T-helper 1 cell treated with Interleukin-12 subunit alpha and Interleukin-12 subunit beta and Interleukin-4 antibody, amounts not matched to agents 30 ng/mL and 1 ng/mL, for 36 hours (primary cell): Measurements from ENCODE around the gene PXT1. TPM values are rescaled to one million over a fixed set of nuclear protein-coding genes. Genes with fewer than 3 reads are reported as not detected.
"Not testable (repeated sequence)": the region's sequence is repeated elsewhere in the genome, so short reads cannot be mapped to it uniquely, and the experiment has no call there.

Experiments
- intact Hi-C: fragments of 100-400 bp; cut with micrococcal nuclease; formaldehyde crosslinking; loops from one replicate; pipeline ENCODE4 v1.15.1; 2024
- total RNA-seq: library from RNA; stranded (reverse); gene quantifications from 2 replicates; pipeline ENCODE4 v1.2.3, GENCODE V29; 2022

Gene PXT1
- total RNA-seq, 1 donor from 2014 or later: 0.25 TPM

DNA sequence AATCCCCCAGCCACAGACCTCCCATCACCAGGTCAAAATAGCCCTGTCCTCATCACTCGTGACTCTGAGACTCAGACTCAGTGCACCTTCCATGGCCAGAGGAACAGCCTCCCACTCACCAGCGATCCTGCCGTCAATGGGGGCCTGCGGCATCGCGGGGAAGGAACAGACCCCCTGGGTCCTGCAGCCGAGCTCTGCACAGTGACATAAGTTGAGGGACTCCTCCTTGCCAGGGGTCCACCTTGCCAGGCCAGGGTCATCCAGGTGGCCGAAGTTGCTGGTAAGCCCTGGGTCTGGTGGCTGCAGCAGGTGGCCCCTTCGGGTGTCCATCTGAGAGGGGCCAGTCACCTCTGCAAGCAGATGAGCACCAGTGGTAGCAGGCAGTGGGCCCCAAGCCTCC is 71.4 kb downstream of the PXT1 start:
- intact Hi-C loops: no loop called here

- intact Hi-C loops: no loop called here
These were observed 72.0 kb downstream of the PXT1 start for GRCh38 chr6:36370638-36371037.

DNA sequence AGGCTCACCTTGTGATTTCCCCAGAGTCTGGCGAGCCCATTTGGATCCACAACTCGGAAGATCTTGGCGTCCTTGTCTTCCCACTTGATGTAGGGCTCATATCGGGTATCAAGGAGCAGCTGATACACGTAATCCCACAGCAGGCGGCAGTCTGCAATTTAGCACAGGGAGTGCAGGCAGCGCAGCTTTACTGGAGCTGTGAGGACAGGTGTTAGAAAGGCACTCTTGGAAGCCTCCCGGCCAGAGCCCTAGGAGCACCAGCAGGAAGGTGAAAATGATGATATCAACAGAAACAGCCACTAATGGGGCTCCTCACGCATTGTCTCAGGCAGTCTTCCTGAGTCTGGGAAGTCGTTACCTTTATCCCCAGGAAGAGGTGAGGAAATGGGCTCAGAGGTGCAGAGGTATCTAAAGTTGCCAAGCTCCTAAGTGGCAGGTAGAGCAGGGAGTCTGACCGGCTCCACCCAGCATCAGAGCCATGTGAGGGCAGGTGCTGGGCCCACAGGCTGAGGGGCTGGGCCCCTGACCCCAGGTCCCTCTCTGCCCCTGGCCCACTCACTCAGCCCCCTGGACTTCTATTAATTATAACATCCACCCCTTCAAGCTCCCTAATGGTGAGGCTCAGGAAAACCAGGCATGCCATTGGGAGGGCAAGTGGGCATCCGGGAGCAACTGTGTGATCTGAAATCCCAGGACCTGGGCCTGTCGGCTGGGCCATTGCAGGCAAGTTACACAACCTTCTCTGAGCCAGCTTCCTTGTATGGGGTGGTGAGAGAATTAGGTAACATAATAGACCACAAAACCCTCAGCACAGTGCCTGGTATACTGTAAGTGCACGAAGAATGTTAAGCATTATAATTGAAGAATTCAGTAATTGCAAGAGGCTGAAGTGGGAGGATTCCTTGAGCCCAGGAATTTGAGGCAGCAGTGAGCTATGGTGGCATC is 73.5 kb downstream of the PXT1 start:
- intact Hi-C loops: no loop called here

DNA sequence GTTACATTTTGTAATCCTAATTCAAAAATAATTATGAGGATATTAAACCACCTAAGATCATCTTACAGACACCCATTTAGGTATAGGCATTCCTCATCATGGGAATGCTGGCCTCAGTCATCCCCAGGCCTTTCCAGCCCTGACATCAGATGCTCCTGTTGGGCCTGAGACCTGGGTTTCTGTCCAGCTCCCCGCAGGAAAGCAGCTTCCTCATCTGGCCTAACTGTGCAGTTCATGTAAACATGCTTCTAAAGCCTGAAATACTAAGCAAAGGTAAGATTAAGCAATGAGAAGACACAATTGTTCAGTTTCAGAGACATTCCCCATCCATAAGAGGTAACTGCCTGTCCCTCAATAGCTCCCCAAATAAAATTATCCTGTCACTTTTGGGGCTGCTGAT is 74.2 kb downstream of the PXT1 start:
- intact Hi-C loops: no loop called here

DNA sequence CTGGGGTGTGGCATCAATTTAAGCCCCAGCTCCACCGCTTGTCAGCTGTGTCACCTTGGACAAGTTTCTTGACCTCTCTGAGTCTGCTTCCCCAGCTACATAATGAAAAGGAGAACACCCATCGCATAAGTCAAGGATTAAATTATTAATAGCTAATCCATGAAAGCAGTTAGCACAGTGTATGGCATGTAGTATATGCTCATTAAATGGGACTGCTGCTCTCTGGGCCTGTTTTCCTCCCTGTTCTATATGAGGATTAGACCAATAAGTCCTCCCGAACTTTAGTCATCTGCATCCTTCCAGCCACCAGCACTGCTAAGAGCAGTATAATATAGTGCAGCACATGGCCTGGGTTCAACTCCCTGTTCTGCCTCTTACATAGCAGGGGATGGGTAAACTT is 74.9 kb downstream of the PXT1 start:
- intact Hi-C loops: no loop called here

DNA sequence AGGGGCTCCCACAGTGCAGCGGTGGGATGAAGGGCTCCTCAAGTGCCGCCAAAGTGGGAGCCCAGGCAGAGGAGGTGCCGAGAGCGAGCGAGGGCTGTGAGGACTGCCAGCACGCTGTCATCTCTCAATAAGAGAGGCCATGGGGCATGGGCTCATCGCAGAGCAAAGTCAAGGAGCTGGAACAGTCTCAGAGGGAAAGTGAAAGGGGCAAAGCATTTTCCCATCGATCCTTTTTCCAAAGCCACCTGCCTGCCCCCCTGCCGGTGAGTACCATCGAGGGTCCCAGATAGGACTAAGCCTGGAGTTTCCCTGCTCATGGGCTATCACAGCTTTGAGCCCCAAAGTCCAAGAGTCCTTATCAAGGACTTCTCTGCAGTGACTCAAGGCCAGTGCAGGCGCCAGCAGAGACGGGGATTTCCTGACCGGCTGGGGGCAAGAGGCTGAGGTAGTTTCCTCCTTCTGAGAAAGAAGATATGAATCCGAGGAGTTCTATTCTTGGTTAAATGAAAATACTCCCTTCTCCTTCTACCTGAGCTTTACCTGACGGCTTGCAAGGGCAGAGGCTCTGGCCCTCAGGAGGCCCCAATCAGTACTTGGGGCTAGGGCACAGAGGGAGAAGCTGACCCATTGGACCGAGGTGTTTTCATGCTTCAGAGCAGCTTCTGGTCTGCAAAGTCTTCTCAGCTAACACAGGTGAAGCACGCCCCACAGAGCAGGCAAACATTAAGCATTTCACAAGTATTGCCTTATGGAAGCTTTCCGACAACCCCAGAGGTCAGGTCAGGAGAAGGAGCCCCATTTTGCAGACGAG is 77.8 kb downstream of the PXT1 start:
- intact Hi-C loops: no loop called here

DNA sequence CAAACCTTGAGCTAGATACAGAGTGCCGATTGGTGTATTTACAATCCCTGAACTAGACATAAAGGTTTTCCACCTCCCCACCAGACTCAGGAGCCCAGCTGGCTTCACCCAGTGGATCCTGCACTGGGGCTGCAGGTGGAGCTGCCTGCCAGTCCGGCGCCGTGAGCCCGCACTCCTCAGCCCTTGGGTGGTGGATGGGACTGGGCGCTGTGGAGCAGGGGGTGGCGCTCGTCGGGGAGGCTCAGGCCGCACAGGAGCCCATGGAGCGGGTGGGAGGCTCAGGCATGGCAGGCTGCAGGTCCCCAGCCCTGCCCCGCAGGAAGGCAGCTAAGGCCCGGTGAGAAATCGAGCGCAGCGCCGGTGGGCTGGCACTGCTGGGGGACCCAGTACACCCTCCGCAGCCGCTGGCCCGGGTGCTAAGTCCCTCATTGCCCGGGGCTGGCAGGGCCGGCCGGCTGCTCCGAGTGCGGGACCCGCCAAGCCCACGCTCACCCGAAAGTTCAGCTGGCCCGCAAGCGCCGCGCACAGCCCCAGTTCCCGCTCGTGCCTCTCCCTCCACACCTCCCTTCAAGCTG is 78.5 kb downstream of the PXT1 start:
- intact Hi-C loops: not testable (repeated sequence)

DNA sequence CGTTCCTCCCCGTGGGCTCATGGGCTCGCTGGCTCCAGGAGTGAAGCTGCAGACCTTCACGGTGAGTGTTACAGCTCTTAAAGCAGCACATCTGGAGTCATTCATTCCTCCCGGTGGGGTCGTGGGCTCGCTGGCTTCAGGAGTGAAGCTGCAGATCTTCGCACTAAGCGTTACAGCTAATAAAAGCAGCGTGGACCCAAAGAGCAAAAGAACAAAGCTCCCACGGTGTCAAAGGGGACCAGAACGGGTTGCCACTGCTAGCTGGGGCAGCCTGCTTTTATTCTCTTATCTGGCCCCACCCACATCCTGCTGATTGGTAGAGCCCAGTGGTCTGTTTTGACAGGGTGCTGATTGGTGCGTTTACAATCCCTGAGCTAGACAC is 79.3 kb downstream of the PXT1 start:
- intact Hi-C loops: not testable (repeated sequence)

DNA sequence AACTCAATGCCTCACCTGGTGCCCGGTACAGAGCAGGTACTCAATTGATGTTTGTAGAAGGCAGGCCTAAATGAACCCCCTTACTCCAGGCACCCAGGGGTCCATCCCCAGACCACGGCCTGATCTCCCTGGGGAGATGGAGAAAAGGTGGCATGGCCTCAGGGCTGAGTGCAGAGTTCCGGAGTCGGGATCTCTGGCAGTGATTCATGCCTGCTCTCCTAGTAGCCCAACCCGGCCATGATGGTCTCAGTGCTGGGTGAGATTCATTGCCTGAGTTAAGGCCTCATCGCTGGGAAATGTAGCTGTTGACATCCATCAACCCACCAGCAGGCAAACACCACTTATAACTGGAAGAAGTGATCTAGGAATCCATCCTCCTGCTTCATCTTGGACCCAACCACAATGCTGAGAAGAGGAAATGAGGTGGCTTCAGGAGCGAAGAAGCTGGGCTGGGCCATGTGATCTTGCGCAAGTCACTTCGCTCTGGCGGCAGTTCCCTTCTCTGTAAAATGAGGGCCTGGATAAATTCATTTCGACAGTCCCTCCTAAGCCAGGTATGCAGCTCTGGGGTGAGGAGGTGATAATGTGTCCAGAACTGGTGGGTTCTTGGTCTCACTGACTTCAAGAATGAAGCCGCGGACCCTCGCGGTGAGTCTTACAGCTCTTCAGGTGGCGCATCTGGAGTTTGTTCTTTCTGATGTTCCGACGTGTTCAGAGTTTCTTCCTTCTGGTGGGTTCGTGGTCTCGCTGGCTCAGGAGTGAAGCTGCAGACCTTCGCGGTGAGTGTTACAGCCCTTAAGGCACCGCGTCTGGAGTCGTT is 79.9 kb downstream of the PXT1 start:
- intact Hi-C loops: no loop called here

DNA sequence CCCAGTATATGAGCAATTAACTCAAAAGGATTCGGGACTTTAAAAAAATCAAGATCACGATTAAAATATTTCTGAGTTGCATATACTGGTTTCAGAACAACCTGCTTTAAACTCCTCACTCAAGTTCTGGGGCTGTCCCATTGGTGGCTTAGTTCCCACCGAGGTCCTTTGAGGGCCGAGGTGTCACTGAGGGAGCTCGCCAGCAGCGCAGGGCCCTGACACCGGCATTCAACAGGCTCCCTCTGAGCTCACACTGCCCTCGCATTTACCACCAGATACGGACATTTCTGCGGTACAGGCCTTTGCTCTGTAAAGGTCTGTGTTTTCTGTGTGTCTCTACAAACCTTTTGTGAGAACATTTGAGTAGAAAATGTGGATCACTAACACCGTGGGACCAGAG is 81.6 kb downstream of the PXT1 start:
- intact Hi-C loops: no loop called here

DNA sequence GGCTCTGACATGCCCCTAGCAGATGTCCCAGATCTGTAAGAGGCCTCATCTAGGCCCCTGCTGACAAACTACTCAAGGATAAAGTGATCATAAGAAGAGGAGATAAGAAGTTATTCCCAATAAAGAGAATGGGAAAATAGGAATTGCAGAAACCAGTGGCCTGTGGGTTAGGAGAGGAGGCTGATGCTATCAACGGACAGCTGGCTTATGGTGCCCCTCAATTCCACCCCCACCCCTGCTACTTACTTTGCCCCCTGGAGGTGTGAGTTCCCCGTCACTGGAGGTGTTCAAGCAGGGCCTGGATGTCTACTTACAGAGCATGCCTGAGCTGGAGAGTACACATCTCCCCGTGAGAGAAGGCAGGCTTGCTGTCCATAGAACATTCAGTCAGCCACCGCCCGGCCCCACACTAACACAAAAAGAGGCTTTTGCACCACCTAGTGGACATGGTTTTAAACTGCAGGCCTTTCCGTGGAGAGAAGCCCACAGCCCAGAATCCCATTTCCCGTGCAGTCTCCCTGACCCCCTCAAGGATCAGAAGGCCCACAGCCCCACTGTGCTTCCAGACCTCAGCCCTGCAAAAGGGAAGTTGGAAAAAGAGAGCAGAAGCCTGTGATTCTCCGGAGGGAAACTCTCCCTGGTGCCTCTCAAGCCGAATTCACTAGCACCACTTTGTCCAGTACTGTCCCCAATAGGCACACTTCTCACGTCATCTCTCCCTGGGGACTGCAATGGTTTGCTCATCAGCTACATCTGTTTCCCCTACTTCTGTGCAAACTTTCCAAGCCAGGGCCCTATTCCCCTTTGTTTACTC is 82.2 kb downstream of the PXT1 start:
- intact Hi-C loops: loop anchor here (1.0 kb wide), 7 partner anchors 19 to 439 kb away; partner anchors contain the start of genes MAPK14 and SRPK1

GRCh38 chr6:36358226-36358915 is 84.3 kb downstream of the PXT1 start:
- intact Hi-C loops: no loop called here

GRCh38 chr6:36357872-36358225 is 84.8 kb downstream of the PXT1 start:
- intact Hi-C loops: no loop called here

DNA sequence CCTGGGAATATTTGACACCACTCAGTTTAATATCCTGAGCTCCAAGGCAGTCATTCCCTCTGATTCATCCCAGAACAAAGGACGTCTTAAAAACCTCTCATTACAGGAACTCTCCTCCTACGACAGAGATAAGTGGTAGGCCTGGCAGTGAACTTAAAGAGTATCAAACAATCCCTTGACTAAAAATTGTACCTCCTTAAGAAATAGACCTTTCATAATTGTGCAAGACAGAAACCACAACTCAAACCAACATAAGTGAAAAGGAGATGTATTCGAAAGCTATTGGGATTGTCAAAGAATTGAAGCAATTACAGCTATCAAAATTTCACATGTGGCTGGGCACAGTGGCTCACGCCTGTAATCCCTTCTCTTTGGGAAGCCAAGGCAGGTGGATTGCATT is 86.8 kb downstream of the PXT1 start:
- intact Hi-C loops: no loop called here

DNA sequence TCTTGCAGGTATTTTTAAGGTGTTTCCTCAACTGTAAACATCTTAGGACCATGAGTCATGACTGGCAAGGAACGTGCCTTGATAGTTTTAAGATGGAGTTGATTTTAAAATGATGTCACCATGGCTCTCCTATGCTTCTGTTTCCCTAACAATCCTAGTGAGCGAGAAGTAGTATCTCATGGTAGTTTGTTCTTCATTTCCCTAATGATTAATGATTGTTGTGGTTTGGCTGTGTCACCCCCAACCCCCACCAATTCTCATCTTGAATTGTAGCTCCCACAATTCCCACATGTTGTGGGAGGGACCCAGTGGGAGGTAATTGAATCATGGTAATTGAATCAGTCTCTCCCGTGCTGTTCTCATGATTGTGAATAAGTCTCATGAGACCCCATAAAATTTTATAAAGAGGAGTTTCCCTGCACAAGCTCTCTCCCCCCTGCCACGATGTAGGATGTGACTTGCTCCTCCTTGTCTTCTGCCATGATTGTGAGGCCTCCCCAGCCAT is 89.2 kb downstream of the PXT1 start:
- intact Hi-C loops: no loop called here

DNA sequence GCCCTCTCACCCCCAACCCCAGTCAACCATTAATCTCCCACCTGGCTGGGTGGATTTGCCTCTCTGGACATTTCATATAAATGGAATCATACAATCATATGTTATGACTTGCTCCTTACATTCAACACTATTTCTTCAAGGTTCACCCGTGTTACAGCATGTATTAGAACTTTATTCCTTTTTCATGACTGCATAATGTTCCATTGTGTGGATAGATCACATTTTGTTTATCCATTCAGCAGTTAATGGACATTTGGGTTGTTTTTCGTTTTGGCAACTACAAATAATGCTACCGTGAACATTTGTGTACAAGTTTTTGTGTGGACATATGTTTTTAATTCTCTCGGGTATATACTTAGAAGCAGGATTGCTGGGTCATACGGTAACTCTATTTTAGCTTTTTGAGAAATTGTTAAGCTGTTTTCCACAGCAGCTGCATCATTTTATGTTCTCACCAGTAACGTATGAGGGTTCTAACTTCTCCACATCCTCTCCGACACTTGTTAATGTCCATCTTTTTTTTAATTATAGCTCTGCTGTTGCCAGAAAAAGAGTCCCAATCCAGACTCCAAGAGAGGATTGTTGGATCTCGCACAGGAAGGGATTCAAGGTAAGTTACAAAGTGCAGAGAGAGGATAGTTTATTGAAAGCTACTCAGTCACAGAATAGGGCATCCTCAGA is 90.0 kb downstream of the PXT1 start:
- intact Hi-C loops: no loop called here

DNA sequence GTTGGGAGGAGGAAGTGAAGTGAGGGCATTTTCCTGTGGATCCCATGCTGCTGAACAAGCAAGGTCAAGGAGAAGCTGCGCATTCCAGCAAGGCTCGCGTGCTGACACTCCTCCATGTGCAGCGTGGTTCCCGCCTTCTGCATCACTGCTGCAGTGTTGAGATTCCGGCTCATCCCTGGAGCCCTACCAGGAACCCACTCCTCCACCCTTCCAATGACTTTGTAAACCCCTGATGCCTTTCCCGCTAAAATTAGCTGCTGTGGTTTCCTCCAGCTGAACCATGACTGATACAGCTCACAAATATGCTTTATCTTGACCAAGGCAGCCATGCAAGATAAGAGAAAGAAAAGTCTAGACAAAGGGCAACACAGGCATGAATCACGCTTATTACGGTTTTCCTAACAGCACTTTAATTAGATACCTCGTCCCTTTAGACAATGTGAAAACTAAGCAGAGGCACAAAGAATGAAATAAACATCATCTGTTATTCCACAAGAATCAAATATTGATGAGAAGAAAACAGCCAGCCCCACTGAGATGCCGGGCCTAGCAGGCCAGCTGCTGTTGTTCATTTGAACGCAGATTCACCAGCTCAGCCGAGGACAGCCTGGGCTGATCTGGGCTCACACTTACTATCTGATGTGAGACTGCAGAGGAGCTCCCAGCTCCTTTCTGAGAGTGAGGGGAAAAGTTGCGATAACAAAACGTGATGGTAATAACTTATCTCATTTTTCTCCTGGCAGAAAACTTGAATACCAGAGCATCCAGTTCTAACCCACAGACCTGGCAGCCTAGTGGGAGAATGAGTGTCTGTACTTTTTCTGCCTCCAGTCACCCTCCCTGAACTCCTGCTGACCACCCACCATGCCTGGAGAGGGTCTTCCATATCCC is 91.7 kb downstream of the PXT1 start:
- intact Hi-C loops: no loop called here

DNA sequence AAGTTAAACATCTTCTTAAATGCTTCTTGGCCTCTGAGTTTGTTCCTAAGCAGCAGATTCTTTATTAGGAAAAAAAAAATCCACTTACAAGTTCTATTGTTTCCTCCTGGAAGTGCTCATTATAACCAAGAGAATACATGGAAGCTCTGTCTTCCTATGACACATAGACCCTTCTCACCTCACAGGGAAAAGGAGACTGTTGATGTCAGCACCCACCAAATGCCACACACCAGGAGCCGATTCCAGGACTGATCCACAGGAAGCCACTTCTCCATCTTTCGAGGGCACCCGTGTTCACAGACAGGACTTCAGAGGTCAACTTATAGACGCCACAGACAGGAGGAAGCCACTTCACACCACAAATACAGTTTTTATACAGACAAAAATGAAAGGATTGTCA is 92.6 kb downstream of the PXT1 start:
- intact Hi-C loops: no loop called here
